ENCODE data around the gene PAOX.
"Not testable (repeated sequence)": the region's sequence is repeated elsewhere in the genome, so short reads cannot be mapped to it uniquely, and the experiment has no call there.

PAOX gene

DNA sequence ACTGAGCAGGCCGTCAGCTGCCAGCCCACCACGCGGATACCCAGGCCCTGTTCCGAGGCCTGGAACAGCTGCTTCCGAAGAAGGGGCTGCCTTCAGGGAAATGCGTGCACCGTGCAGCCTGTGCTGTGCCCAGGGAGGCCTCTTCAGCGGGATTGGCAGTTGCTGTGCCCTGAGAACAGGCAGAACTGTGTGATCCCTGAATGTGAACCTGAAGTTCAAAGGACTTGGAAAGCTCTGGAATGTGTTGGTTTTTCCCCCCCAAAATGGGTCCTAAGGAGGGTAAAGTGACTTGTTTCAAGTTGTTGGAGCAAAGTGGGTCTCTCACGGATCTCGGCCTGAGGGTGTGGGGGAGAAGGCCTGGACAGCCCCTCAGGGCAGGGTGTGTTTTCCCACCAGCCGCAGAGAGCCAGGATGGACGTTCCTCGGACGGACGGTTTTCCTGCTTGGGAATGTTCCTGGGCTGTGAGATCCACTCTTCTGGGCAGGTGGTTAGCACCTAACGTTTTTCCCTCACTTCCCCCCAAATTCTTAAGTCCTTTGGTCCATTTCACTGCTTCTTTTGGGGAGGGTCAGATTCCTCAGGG, 43.3 kb downstream of the PAOX start:
- peaks cover 13% of the 10 kb centered on the region for H3K27me3 ChIP-seq (ENCODE audit: control insufficient read depth, insufficient read depth, low read length)
- no peak overlapping the region for H3K4me3 ChIP-seq (ENCODE audit: low read length)
- no peaks in the 10 kb centered on the region for H3K9me3 ChIP-seq (replicated peaks; ENCODE audit: low read length)
- H3K9ac ChIP-seq (ENCODE audit: low read depth, low read length) = no peak overlapping the region
- H3K36me3 ChIP-seq (ENCODE audit: insufficient read depth, low read length) = peaks cover 26% of the 10 kb centered on the region
- peaks cover 8% of the 10 kb centered on the region for H3K4me1 ChIP-seq (ENCODE audit: control insufficient read depth, insufficient read depth, low read length)
- no peak overlapping the region for H3K4me2 ChIP-seq (ENCODE audit: low read length)

DNA sequence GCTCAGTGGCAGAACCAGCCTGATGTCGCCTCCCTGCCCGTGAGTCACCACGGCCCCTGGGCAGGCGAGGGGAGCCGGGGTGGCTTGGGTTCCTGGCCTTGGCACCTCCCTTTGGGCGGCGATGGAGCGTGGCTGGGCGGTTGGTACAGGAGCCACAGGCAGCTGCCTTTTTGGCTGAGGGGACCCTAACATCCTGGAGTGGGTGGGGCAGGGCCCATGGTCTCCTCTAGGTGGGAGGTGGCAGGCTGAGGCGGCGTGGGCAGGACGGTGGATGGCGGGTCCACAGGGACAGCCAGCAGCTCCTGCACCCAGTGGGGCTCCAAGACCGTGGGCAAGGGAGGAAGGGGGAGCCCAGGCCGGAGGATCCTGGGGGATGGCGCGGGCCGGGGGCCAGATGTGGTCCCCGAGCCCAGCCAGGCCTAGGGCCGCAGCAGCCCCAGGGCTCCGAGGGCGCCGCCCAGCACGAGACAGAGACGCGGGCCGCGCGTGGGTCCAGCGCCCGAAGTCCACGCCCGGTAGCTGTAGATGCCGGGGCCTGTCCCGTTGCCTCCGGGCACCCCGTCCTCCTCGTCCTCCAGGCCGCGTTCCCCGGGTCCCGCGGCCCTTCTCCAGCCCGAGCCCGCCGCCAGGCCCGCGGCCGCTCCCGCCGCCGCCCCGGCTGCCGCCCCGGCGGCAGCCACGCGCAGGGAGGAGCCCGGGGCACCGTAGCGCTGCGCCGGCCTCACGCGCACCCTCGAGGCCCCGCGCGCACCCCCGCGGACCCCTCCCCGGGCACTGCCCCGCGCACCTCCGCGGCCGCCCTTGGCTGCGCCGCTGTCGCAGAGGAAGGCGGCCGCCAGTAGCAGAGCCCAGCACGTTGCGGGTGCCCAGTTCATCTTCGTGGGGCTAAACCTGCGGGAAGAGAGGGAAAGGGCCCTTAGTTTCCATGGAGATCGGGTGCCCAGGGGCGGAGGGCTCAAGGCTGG, 44.0 kb downstream of the PAOX start:
- Histone ChIP-seq H3K36me3 (ENCODE audit: insufficient read depth, low read length) (peaks cover 26% of the 10 kb centered on the region), H3K4me2 (ENCODE audit: low read length) (peak overlapping the region; percentile 62), H3K9me3 (replicated peaks; ENCODE audit: low read length) (no peaks in the 10 kb centered on the region), H3K27me3 (ENCODE audit: control insufficient read depth, insufficient read depth, low read length) (peaks cover 13% of the 10 kb centered on the region), H3K4me3 (ENCODE audit: low read length) (peak overlapping the region; percentile 45), H3K4me1 (ENCODE audit: control insufficient read depth, insufficient read depth, low read length) (peaks cover 8% of the 10 kb centered on the region), H3K9ac (ENCODE audit: low read depth, low read length) (no peak overlapping the region)

DNA sequence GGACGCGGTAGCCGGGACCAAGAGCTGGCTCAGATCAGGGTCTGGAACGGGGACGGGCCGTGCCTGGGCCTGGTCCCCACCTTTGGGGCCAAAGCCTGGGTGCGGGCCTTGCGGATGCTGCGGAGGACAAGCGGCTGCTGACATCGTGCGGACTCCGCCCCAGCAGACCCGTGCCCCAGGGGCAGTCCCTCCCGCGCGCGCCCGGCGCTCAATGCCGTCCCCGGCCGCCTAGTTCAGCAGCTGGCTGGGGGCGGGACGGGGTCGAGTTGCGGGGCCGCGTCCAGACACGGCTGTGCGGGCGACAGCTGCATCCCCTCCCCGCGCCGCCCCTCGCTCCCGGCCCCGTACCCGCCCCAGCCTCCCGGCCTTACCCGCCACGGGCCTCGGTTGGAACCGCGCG, 45.0 kb downstream of the PAOX start:
- H3K9me3 ChIP-seq (replicated peaks; ENCODE audit: low read length); H3K4me1 ChIP-seq (ENCODE audit: control insufficient read depth, insufficient read depth, low read length); H3K4me3 ChIP-seq (ENCODE audit: low read length); H3K9ac ChIP-seq (ENCODE audit: low read depth, low read length); H3K4me2 ChIP-seq (ENCODE audit: low read length): not testable (repeated sequence)
- peaks cover 17% of the 10 kb centered on the region for H3K36me3 ChIP-seq (ENCODE audit: insufficient read depth, low read length)
- H3K27me3 ChIP-seq (ENCODE audit: control insufficient read depth, insufficient read depth, low read length) = peaks cover 13% of the 10 kb centered on the region

DNA sequence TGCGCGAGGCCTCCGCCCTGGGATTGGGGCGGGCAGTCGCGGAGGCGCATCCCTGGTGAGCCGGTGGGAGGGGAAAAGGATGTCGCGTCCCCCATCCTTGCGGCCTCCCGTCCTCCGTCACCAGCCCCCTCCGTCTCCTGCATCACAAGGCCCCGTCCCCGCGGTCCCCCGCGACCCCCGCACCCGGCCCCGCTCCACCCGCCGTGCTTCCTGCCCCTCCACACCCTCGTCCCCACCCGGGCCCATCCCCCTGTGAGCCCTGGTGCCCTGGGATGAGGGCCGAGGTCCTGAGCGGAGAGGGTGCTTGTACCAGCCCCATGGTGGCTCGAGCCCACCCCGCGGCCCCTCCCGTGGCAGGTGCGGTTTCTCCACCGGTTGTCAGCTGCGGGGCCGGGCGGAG, 45.5 kb downstream of the PAOX start, which contains the start of gene SPRN:
Gene SPRN, minus strand, starts transcription at position 25 of the 400 bp plus-strand sequence. CDS start 944 bp downstream, outside the sequence.
- peaks cover 13% of the 10 kb centered on the region for H3K27me3 ChIP-seq (ENCODE audit: control insufficient read depth, insufficient read depth, low read length)
- H3K36me3 ChIP-seq (ENCODE audit: insufficient read depth, low read length) = peaks cover 12% of the 10 kb centered on the region
- not testable (repeated sequence) for H3K4me3 ChIP-seq (ENCODE audit: low read length); H3K9ac ChIP-seq (ENCODE audit: low read depth, low read length); H3K9me3 ChIP-seq (replicated peaks; ENCODE audit: low read length); H3K4me1 ChIP-seq (ENCODE audit: control insufficient read depth, insufficient read depth, low read length)
- H3K4me2 ChIP-seq (ENCODE audit: low read length) = peak within 1 kb of the TSS; percentile 62

DNA sequence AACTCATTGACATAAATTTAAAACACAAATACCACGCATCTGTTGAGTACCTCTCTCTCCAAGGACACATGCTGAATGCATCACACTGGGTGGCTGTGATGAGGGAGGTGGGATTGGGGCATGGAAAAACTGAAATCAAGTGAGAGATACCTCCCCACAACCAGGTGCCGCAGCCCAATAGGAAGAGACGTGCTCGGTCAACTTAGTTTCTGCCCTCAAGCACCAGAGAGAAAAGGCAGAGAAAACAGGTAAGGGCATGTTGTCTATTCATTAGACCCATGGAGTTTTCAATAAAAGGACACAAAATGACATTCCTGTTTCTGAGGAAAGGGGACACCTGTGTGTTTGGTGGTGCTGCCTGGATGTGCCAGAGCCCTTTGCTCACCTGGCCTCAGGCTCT, 50.5 kb downstream of the PAOX start:
- H3K9me3 ChIP-seq (replicated peaks; ENCODE audit: low read length); H3K4me3 ChIP-seq (ENCODE audit: low read length); H3K27me3 ChIP-seq (ENCODE audit: control insufficient read depth, insufficient read depth, low read length); H3K9ac ChIP-seq (ENCODE audit: low read depth, low read length); H3K4me1 ChIP-seq (ENCODE audit: control insufficient read depth, insufficient read depth, low read length); H3K36me3 ChIP-seq (ENCODE audit: insufficient read depth, low read length); H3K4me2 ChIP-seq (ENCODE audit: low read length): not testable (repeated sequence)

DNA sequence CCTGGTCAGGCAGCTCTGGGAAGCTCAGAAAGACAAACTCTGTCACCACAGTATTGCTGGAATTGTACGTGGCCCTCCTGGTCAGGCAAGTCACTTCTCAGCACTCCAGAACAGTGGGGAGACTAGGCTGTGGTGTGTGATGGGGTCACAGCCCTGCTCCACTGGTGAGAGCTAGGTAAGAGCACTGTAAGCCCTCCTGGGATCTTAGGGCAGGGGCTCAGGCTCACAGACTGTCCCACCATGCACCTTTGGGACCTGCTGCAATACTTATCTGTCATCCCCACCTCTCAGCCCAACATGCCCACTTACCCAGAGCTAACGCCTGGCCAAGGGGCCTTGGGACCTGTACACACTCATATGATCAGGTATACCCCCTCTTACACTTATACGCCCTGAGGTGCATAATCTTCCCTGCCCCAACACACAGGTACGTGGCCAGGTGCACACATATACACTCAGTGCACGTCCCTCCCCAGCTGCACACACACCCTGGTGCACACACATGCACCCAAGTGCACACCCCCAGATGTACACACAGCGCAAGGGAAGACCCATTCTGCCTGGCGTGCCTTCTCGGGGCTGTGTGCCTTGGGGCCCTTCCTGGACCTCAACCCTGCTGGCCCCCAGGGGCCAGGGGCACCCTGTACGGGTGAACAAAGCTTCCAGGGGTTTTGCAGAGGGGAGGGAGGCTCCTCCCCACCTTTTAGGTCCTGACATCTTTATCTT, 53.0 kb downstream of the PAOX start:
- H3K4me2 ChIP-seq (ENCODE audit: low read length); H3K4me3 ChIP-seq (ENCODE audit: low read length); H3K27me3 ChIP-seq (ENCODE audit: control insufficient read depth, insufficient read depth, low read length); H3K9ac ChIP-seq (ENCODE audit: low read depth, low read length); H3K36me3 ChIP-seq (ENCODE audit: insufficient read depth, low read length); H3K9me3 ChIP-seq (replicated peaks; ENCODE audit: low read length); H3K4me1 ChIP-seq (ENCODE audit: control insufficient read depth, insufficient read depth, low read length): not testable (repeated sequence)

DNA sequence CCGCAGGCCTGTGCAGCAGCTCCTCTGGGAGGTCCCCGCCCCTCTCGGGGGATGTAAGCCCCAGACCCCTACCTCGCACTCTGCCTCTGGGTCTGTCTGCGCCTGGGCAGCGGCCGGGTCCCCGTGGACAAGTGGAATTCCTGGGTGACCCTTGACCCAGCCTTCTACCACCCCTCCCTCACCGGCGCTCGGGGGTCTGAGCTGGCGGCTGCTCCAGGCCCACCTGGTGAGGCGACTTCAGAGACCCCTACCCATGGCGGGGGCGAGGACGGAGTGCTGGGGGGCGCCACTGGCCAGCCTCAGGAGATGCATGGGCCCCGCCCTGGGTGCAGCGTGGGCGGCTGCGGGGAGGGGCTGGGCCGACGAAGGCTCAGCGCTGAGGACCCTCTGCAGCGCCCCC, 53.7 kb downstream of the PAOX start:
- not testable (repeated sequence) for H3K4me1 ChIP-seq (ENCODE audit: control insufficient read depth, insufficient read depth, low read length); H3K27me3 ChIP-seq (ENCODE audit: control insufficient read depth, insufficient read depth, low read length); H3K9ac ChIP-seq (ENCODE audit: low read depth, low read length); H3K4me2 ChIP-seq (ENCODE audit: low read length); H3K36me3 ChIP-seq (ENCODE audit: insufficient read depth, low read length); H3K4me3 ChIP-seq (ENCODE audit: low read length); H3K9me3 ChIP-seq (replicated peaks; ENCODE audit: low read length)

DNA sequence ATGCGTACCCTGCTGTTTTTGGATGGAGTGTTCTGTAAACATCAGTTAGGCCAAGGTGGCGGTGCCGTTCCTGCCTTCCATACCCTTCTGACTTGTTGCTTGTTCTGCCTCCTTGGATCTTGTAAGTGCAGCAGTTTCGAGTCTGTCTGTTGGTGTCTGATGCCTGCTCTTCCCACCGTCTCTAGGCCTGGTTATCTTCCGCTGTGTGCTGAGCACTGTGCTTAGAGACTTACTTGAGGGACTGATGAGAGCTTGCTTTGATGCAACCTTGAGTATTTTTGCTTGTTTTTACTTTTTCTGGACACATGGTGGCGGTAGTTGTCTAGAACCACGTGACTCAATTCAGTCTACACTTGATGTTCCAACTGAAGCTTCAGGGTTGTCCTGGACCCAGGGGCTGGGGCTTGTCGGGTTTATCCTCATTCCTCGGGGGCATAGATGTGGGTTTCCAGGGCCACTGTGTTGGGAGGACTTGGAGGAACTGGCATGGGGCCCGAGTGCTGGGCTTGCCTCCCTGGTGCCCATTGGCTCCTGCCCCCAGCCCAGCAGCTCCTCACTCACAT, 59.7 kb downstream of the PAOX start:
- Histone ChIP-seq H3K4me2 (ENCODE audit: low read length) (no peak overlapping the region), H3K36me3 (ENCODE audit: insufficient read depth, low read length) (no peaks in the 10 kb centered on the region), H3K27me3 (ENCODE audit: control insufficient read depth, insufficient read depth, low read length) (no peaks in the 10 kb centered on the region), H3K9ac (ENCODE audit: low read depth, low read length) (no peak overlapping the region), H3K4me1 (ENCODE audit: control insufficient read depth, insufficient read depth, low read length) (no peaks in the 10 kb centered on the region), H3K4me3 (ENCODE audit: low read length) (no peak overlapping the region), H3K9me3 (replicated peaks; ENCODE audit: low read length) (no peaks in the 10 kb centered on the region)

- Histone ChIP-seq H3K4me2 (ENCODE audit: low read length) (no peak overlapping the region), H3K27me3 (ENCODE audit: control insufficient read depth, insufficient read depth, low read length) (no peaks in the 10 kb centered on the region), H3K9ac (ENCODE audit: low read depth, low read length) (no peak overlapping the region), H3K4me3 (ENCODE audit: low read length) (no peak overlapping the region), H3K4me1 (ENCODE audit: control insufficient read depth, insufficient read depth, low read length) (no peaks in the 10 kb centered on the region), H3K36me3 (ENCODE audit: insufficient read depth, low read length) (no peaks in the 10 kb centered on the region), H3K9me3 (replicated peaks; ENCODE audit: low read length) (no peaks in the 10 kb centered on the region)
These were observed 60.7 kb downstream of the PAOX start for GRCh38 chr10:133439517-133440461.

DNA sequence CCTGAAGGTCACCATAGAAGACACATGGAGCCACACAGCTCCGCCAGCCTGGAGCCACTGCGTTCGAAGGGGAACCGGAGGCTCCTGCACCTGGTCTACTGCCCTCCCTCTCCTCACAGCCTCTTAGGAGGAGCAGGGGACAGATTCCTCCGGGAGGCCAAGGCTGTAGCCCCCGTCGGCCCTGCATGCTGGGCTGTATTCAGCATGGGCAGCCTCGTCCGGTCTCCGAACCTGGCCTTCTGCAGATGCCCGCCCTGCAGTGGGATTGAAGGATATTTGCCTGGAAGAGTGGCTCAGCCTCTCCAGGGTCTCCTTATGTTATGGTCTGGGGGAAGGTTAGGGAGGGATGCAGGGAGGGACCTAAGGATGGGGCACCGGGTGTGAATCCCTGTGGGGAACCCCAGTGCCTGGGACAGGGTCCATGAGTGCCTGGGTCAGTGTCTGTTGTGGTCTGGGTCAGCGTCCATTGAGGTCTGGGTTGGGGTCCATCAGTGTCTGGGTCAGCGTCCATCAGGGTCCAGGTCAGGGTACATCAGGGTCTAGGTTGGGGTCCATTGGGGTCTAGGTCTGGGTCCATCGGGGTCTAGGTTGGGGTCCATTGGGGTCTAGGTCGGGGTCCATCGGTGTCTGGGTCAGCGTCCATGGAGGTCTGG, 61.7 kb downstream of the PAOX start:
- Histone ChIP-seq H3K4me2 (ENCODE audit: low read length) (no peak overlapping the region), H3K9me3 (replicated peaks; ENCODE audit: low read length) (no peaks in the 10 kb centered on the region), H3K4me1 (ENCODE audit: control insufficient read depth, insufficient read depth, low read length) (no peaks in the 10 kb centered on the region), H3K36me3 (ENCODE audit: insufficient read depth, low read length) (no peaks in the 10 kb centered on the region), H3K27me3 (ENCODE audit: control insufficient read depth, insufficient read depth, low read length) (no peaks in the 10 kb centered on the region), H3K4me3 (ENCODE audit: low read length) (no peak overlapping the region), H3K9ac (ENCODE audit: low read depth, low read length) (no peak overlapping the region)

Data from skeletal muscle satellite cell (primary cell).